AG04450 (cell line): ENCODE results near the gene LIN52. TPM values are rescaled to one million over a fixed set of nuclear protein-coding genes. Genes with fewer than 3 reads are reported as not detected.
A peak's percentile ranks its signal among the peaks of the same experiment; 100 is the strongest.

Source experiments
- CTCF ChIA-PET: fragments of 300-600, 350-600 bp; formaldehyde crosslinking; extraction: SDS; loops from one replicate; lab custom pipeline; 2022; ENCODE audit warnings: antibody characterized with exemption, inconsistent platforms; lab: Charles Lee
- POLR2A ChIA-PET: fragments of 350-600 bp; formaldehyde crosslinking; extraction: SDS; loops from one replicate; lab custom pipeline; 2021; ENCODE audit warnings: antibody characterized with exemption, inconsistent platforms; lab: Yijun Ruan, JAX
- DNase-seq: peaks from one replicate; pipeline ENCODE4 v3.0.0-alpha.2; 2011; ENCODE audit warnings: low read depth, low spot score
- H3K27ac ChIP-seq: one replicate; pipeline ENCODE4 v1.5.1; 2012; ENCODE audit warnings: low read depth, low read length, control low read depth
- H3K27me3 ChIP-seq: one replicate; pipeline ENCODE4 v1.6.0; 2012; ENCODE audit warnings: low read length; ENCODE audit not compliant: control insufficient read depth, insufficient read depth
- H3K4me3 ChIP-seq: 2 replicates; pipeline ENCODE4 v1.5.1; 2011; ENCODE audit warnings: mild to moderate bottlenecking, low read depth, low read length, control low read depth
- H3K9me3 ChIP-seq: 2 replicates; pipeline ENCODE4 v1.5.1; 2012; ENCODE audit warnings: low read length; ENCODE audit not compliant: control insufficient read depth, insufficient read depth
- CTCF ChIP-seq: IDR thresholded peaks from 2 replicates; pipeline ENCODE4 v1.5.1; 2011; ENCODE audit warnings: low read depth, low read length, control low read depth, inconsistent platforms
- polyA minus RNA-seq: library from RNA; depleted of rRNA, polyadenylated mRNA; stranded (reverse); fragments of >200 nt; gene quantifications from 2 replicates; pipeline ENCODE4 v1.2.3, GENCODE V29; 2011; rRNA and poly(A)+ RNA removed
- polyA plus RNA-seq: library from polyadenylated mRNA; depleted of rRNA; stranded (reverse); fragments of >200 nt; gene quantifications from 2 replicates; pipeline ENCODE4 v1.2.3, GENCODE V29; 2011; rRNA removed

The LIN52 gene
- 8.1 and 10.6 TPM in 2 replicates for polyA plus RNA-seq
- polyA minus RNA-seq: 5.0 and 7.6 TPM in 2 replicates

- no peaks in the 10 kb centered on the region for H3K27me3 ChIP-seq
- POLR2A ChIA-PET: no interaction called here
- TF ChIP-seq CTCF: peak; percentile 11; the same call in 1 of the 2 replicates
- peak within 1 kb of the TSS; percentile 90 for H3K4me3 ChIP-seq
- CTCF ChIA-PET: no interaction called here
- peak; percentile 100 for DNase-seq
- peak within 1 kb of the TSS; percentile 80 for H3K27ac ChIP-seq
- H3K9me3 ChIP-seq: no peaks in the 10 kb centered on the region; the same call in 1 of the 2 replicates
These were observed at the start of gene LIN52, which contains the start of gene ALDH6A1 for GRCh38 chr14:74084277-74085046. Gene LIN52, plus strand, starts transcription at chr14:74084956. Its CDS starts 19 bp downstream, at chr14:74084975. Gene ALDH6A1, minus strand, starts transcription at chr14:74084453. Its CDS starts 59 bp downstream, at chr14:74084394.

GRCh38 chr14:74035556-74035955, 49.2 kb upstream of the LIN52 start:
- CTCF ChIA-PET: interaction anchor here (0.5 to 0.8 kb wide), 4 partner anchors 101 to 1759 kb away, joined by 3 to 4 read pairs (median 3); no protein-coding TSS in a partner anchor
- no peak overlapping the region for H3K27ac ChIP-seq
- no peak for DNase-seq
- TF ChIP-seq CTCF: no peak
- no peak overlapping the region for H3K4me3 ChIP-seq
- POLR2A ChIA-PET: no interaction called here
- no peaks in the 10 kb centered on the region for H3K9me3 ChIP-seq
- H3K27me3 ChIP-seq: no peaks in the 10 kb centered on the region

GRCh38 chr14:74038020-74038859, 46.5 kb upstream of the LIN52 start:
- Histone ChIP-seq H3K27me3 (no peaks in the 10 kb centered on the region), H3K9me3 (no peaks in the 10 kb centered on the region), H3K4me3 (no peak overlapping the region), H3K27ac (no peak overlapping the region)
- CTCF ChIA-PET: interaction anchor here (0.7 to 1.0 kb wide), 4 partner anchors 10 to 1924 kb away, joined by 3 to 4 read pairs (median 3); no protein-coding TSS in a partner anchor
- no peak for DNase-seq
- TF ChIP-seq CTCF: peak; percentile 67
- POLR2A ChIA-PET: no interaction called here

- no peak for DNase-seq
- no peak overlapping the region for H3K27ac ChIP-seq
- H3K4me3 ChIP-seq: no peak overlapping the region
- CTCF ChIA-PET: interaction anchor here (0.6 kb wide), 1 partner anchor 50 kb away, joined by 8 read pairs; no protein-coding TSS in a partner anchor
- TF ChIP-seq CTCF: no peak
- H3K9me3 ChIP-seq: no peaks in the 10 kb centered on the region
- H3K27me3 ChIP-seq: no peaks in the 10 kb centered on the region
- POLR2A ChIA-PET: no interaction called here
These were observed 42.5 kb upstream of the LIN52 start for GRCh38 chr14:74042296-74042695.
